Measurements from ENCODE around the gene CDK14. TPM values are rescaled to one million over a fixed set of nuclear protein-coding genes. Genes with fewer than 3 reads are reported as not detected.

CDK14 gene
- total and polyA plus RNA-seq, 2 donors (not counting 3 experiments of a cell fraction or from before 2014, with no cell fraction given) = 5.5 to 34.2 TPM

DNA sequence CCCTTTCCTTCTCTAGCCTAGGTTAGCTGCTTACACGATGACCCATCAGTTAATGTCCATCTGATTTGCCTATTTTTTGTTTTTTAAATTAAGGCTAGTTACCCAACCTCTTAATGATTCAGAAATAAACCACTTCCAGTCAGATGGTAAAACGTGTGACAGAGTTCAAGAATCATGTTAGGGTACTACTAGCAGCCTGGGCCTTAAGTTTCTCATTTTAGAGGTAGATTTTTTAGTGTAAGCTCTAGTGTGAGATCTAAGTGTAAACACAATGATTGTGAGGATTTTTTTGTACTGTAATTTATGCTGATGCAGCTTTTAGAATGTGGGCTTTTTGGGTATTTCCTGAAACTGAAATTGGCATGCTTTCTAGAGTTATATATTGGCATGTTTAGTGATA, 130.0 kb downstream of the CDK14 start:
- no peak overlapping the region for H3K4me3 ChIP-seq (replicated peaks in 1 of 3; ENCODE audit: insufficient read depth in 1 of 3, low read depth in 1 of 3, low read length in 3 of 3)
- H3K9ac ChIP-seq (replicated peaks; ENCODE audit: extremely low read depth, insufficient read depth, low read length) = no peak overlapping the region
- ChIA-PET POLR2A (no interaction called here), CTCF (interaction anchor here (1.0 kb wide), 1 partner anchor 9 kb away, joined by 3 read pairs; no protein-coding TSS in a partner anchor)
- peaks cover 2% of the 10 kb centered on the region for H3K9me1 ChIP-seq (replicated peaks; ENCODE audit: control insufficient read depth, extremely low read depth, insufficient read depth, low read length)
- H3K27ac ChIP-seq (ENCODE audit: insufficient read depth, low read depth, low read length) = no peak overlapping the region
- peaks cover 7% of the 10 kb centered on the region for H3K4me1 ChIP-seq (ENCODE audit: control insufficient read depth, extremely low read depth, insufficient read depth, low read length)
- H3K9me3 ChIP-seq (replicated peaks; ENCODE audit: control insufficient read depth, insufficient read depth, low read length) = no peaks in the 10 kb centered on the region
- no peaks in the 10 kb centered on the region for H3K36me3 ChIP-seq (ENCODE audit: control insufficient read depth in 2 of 2, extremely low read depth in 1 of 2, insufficient read depth in 2 of 2, low read length in 2 of 2)
- peaks cover 13% of the 10 kb centered on the region for H3K79me2 ChIP-seq (ENCODE audit: control insufficient read depth, insufficient read depth, low read length)
- intact Hi-C loops (cut with micrococcal nuclease) (no loop called here), dilution Hi-C loops (cut with MboI; ENCODE audit: extremely low pct_ligation_motif_present, low sequenced_read_pairs) (no loop called here)
- FAIRE-seq = no peak
- DNase-seq (ENCODE audit: low read depth, low spot score) = no peak
- no peaks in the 10 kb centered on the region for H3K27me3 ChIP-seq (ENCODE audit: control insufficient read depth in 2 of 2, insufficient read depth in 2 of 2, low read length in 2 of 2)
- no peak for TF ChIP-seq MAX (IDR thresholded peaks at IDR 0.05; ENCODE audit: insufficient read depth, insufficient read length)
- TF ChIP-seq, protein P1, sequence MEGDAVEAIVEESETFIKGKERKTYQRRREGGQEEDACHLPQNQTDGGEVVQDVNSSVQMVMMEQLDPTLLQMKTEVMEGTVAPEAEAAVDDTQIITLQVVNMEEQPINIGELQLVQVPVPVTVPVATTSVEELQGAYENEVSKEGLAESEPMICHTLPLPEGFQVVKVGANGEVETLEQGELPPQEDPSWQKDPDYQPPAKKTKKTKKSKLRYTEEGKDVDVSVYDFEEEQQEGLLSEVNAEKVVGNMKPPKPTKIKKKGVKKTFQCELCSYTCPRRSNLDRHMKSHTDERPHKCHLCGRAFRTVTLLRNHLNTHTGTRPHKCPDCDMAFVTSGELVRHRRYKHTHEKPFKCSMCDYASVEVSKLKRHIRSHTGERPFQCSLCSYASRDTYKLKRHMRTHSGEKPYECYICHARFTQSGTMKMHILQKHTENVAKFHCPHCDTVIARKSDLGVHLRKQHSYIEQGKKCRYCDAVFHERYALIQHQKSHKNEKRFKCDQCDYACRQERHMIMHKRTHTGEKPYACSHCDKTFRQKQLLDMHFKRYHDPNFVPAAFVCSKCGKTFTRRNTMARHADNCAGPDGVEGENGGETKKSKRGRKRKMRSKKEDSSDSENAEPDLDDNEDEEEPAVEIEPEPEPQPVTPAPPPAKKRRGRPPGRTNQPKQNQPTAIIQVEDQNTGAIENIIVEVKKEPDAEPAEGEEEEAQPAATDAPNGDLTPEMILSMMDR (IDR thresholded peaks at IDR 0.05; ENCODE audit: extremely low read depth in 1 of 2, insufficient read depth in 1 of 2, low read depth in 1 of 2, low read length in 2 of 2) = no peak
- no peak for TF ChIP-seq POLR2AphosphoS5 (IDR thresholded peaks at IDR 0.05; ENCODE audit: insufficient read depth, low read depth, low read length)
- TF ChIP-seq JUN (IDR thresholded peaks at IDR 0.05; ENCODE audit: borderline replicate concordance, insufficient read depth, insufficient read length, low read depth) = no peak
- TF ChIP-seq POLR2A (IDR thresholded peaks at IDR 0.05; ENCODE audit: low read depth, low read length) = no peak
- TF ChIP-seq GATA2 (IDR thresholded peaks at IDR 0.05; ENCODE audit: insufficient read depth, insufficient read length, low read depth, low read length) = no peak
- no peak for TF ChIP-seq MYC (IDR thresholded peaks at IDR 0.05; ENCODE audit: low read depth, low read length)
- TF ChIP-seq FOS (IDR thresholded peaks at IDR 0.05; ENCODE audit: borderline replicate concordance, insufficient read depth, low read length) = no peak
- no peak for TF ChIP-seq EZH2 (IDR thresholded peaks at IDR 0.05; ENCODE audit: borderline replicate concordance, low read depth, low read length, severe bottlenecking)
- no peak overlapping the region for H3K4me2 ChIP-seq (ENCODE audit: insufficient read depth, low read length)
- BruUV-seq (replicated peaks) = no TSS peak
- H2AFZ ChIP-seq (ENCODE audit: low read depth, low read length) = no peak overlapping the region
- H4K20me1 ChIP-seq (replicated peaks; ENCODE audit: control insufficient read depth, extremely low read depth, insufficient read depth, low read length) = no peaks in the 10 kb centered on the region
